ENCODE results near the gene SOHLH1. TPM values are rescaled to one million over a fixed set of nuclear protein-coding genes. Genes with fewer than 3 reads are reported as not detected.

Gene SOHLH1
- polyA plus RNA-seq, 3 donors from 2014 or later = not detected

GRCh38 chr9:135737840-135738521 is 38.7 kb upstream of the SOHLH1 start:
- Mint-ChIP-seq H3K27ac (no peak overlapping the region), H3K4me1 (no peaks in the 10 kb centered on the region), H3K9me3 (peaks cover 0 to 2% (median 0%) of the 10 kb centered on the region in 6 donors), H3K27me3 (ENCODE audit: low read depth in 3 of 3) (peaks cover 2 to 3% (median 2%) of the 10 kb centered on the region in 3 donors), H3K4me3 (no peak overlapping the region), H3K36me3 (no peaks in the 10 kb centered on the region)
- no peak for DNase-seq

- H3K4me1 Mint-ChIP-seq = no peaks in the 10 kb centered on the region
- H3K9me3 Mint-ChIP-seq = peaks cover 0 to 2% (median 0%) of the 10 kb centered on the region in 6 donors
- no peaks in the 10 kb centered on the region for H3K36me3 Mint-ChIP-seq
- peaks cover 2 to 6% (median 6%) of the 10 kb centered on the region in 3 donors for H3K27me3 Mint-ChIP-seq (ENCODE audit: low read depth in 3 of 3)
- no peak for DNase-seq
- H3K4me3 Mint-ChIP-seq = no peak overlapping the region
- H3K27ac Mint-ChIP-seq = no peak overlapping the region
These were observed 37.9 kb upstream of the SOHLH1 start for GRCh38 chr9:135736979-135737839.

DNA sequence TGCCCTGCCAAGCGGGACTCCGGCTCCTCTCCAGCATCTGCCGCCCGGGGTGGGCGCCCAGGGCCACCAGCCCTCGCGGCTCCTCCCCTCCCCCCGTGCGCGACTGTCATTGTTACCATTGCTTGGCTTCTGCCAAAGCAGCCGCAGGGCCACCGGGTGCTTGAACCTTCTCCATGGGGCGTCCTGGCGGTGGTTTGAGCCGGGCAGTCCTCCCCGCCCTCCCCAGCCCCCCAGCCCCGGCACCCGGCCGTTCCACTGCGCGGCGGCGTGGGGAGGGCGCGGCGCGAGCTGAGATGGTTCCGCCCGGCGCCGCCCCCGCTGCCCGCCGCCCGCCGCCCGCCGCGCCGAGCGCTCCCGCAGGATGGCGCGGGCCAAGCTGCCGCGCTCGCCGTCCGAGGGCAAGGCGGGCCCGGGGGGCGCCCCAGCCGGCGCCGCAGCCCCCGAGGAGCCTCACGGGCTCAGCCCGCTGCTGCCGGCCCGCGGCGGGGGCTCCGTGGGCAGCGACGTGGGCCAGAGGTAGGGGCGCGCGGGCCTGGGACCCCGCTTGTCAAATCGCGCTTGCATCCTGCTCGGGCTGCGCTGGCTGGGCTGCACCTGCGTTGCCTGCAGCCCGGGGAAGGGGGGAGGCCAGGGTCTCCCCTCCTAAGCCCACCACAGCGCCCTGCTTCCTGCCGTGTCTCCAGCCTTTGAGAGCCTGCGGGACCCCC is 37.1 kb upstream of the SOHLH1 start:
- Mint-ChIP-seq H3K27me3 (ENCODE audit: low read depth in 3 of 3) (peaks cover 2 to 8% (median 6%) of the 10 kb centered on the region in 3 donors), H3K4me1 (no peaks in the 10 kb centered on the region), H3K27ac (no peak overlapping the region), H3K4me3 (no peak overlapping the region), H3K36me3 (no peaks in the 10 kb centered on the region), H3K9me3 (peaks cover 0 to 3% (median 0%) of the 10 kb centered on the region in 6 donors)
- no peak for DNase-seq

DNA sequence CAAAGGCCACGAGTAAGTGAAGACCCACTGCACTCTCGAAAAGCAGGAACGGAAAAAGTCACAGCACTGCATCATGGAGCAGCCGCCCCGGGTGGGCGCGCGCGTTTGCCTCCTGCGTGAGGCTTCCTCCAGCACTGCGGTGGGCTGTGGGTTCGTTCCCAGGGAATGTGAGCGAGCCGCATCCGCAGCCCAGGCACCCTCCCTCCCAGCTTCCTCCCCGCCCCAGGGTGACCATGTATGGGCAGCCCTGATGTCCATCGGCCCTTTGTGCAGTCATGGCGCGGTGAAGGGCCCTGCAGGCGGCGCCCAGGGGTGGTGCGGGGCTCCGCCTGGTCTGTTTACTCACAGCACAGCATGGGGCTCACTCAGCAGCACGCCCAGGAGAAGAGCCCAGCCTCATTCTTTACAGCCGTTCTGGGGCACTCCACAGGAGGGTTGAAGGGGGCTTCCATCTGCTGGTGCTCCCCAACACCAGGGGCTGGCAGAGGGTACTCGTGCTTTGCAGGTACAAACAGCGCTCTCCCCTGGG is 35.4 kb upstream of the SOHLH1 start:
- Mint-ChIP-seq H3K4me1 (peaks cover 0 to 1% of the 10 kb centered on the region in 2 donors), H3K4me3 (no peak overlapping the region), H3K27ac (no peak overlapping the region), H3K36me3 (no peaks in the 10 kb centered on the region), H3K27me3 (ENCODE audit: low read depth in 3 of 3) (peaks cover 2 to 18% (median 7%) of the 10 kb centered on the region in 3 donors), H3K9me3 (peaks cover 0 to 3% (median 0%) of the 10 kb centered on the region in 6 donors)
- no peak for DNase-seq

- no peak overlapping the region for H3K4me3 Mint-ChIP-seq
- H3K27ac Mint-ChIP-seq = no peak overlapping the region
- H3K9me3 Mint-ChIP-seq = peaks cover 0 to 3% (median 0%) of the 10 kb centered on the region in 6 donors
- H3K36me3 Mint-ChIP-seq = no peaks in the 10 kb centered on the region
- H3K27me3 Mint-ChIP-seq (ENCODE audit: low read depth in 3 of 3) = peaks cover 0 to 21% (median 7%) of the 10 kb centered on the region in 3 donors
- peaks cover 0 to 1% of the 10 kb centered on the region in 2 donors for H3K4me1 Mint-ChIP-seq
- DNase-seq = no peak
These were observed 33.4 kb upstream of the SOHLH1 start for GRCh38 chr9:135732569-135733257.

DNA sequence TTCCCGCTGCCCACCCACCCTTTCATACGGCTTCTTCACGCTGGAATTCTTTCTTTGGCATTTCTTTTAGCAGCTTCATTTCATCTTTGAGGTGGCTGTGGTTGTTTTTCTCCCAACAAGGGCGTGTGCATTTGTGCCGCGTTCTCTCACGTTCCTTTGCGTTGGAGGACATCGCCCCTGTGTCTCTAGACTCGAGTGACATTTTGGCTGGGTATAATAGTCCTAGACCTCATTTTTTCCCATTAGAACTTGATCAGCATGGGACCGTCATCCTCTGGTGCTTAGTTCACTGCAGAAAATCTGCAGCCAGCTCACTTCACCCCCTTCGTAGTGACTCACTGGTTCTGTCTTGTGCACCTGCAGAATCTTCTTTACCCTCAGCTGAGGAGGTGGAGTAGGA is 32.2 kb upstream of the SOHLH1 start:
- peaks cover 0 to 21% (median 11%) of the 10 kb centered on the region in 3 donors for H3K27me3 Mint-ChIP-seq (ENCODE audit: low read depth in 3 of 3)
- peaks cover 0 to 1% of the 10 kb centered on the region in 2 donors for H3K4me1 Mint-ChIP-seq
- no peak overlapping the region for H3K27ac Mint-ChIP-seq
- H3K4me3 Mint-ChIP-seq = no peak overlapping the region
- DNase-seq = no peak
- H3K36me3 Mint-ChIP-seq = no peaks in the 10 kb centered on the region
- H3K9me3 Mint-ChIP-seq = peaks cover 0 to 3% (median 0%) of the 10 kb centered on the region in 6 donors

DNA sequence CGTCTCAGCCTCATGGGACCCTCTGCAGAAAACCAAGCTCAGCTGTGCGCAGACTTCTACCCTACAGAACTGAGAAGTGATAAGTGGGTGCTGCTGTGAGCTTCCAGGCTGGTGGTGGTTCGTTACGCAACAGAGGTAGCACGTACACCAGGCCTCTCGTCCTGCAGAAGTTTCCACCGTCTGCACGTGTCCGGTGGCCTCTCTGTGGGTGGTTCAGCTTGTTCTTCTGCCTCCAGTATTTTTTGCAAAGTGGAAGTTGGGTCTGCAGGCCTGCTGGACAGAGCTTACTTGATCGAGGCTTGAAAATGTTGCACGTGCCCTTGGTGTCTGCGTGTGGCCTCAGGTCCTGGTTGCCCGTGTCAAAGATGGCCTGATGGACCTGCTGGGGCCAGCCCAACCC is 30.2 kb upstream of the SOHLH1 start:
- DNase-seq = no peak
- H3K9me3 Mint-ChIP-seq = peaks cover 0 to 3% (median 0%) of the 10 kb centered on the region in 6 donors
- H3K27ac Mint-ChIP-seq = no peak overlapping the region
- H3K4me1 Mint-ChIP-seq = peaks cover 0 to 1% of the 10 kb centered on the region in 2 donors
- H3K4me3 Mint-ChIP-seq = no peak overlapping the region
- H3K27me3 Mint-ChIP-seq (ENCODE audit: low read depth in 3 of 3) = peaks cover 3 to 23% (median 11%) of the 10 kb centered on the region in 3 donors
- H3K36me3 Mint-ChIP-seq = no peaks in the 10 kb centered on the region

DNA sequence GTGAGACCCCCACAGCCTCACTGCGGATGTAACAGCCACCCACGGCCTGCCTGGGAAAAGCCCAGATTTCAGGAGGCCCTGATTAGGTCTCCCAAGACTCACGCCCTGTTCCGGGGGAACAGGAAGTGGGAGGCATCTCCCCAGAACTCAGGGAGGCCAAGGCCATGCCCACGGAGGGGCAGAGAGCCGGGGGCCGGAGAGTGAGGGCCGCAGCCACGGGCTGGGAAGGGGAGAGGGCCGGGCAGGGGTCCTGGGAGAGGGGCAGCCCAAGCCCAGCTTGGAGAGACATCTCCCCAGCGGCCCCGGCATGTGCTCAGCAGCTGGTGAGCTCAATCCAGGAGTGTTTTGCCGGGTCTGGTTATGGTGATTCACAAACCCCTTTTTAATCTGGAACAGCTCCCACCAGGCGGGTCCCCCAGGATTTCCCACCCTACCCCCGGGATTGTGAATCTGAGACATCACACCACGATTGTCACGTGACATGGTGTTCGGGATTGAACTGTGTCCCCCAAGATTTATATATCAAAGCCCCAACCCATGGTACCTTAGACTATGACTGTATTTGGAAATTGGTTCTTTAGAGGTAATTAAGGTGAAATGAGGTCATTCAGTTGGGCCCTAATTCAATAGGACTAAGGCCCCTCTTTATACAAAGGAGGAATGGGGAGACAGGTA is 29.3 kb upstream of the SOHLH1 start:
- peaks cover 0 to 1% of the 10 kb centered on the region in 2 donors for H3K4me1 Mint-ChIP-seq
- H3K27ac Mint-ChIP-seq = no peak overlapping the region
- peaks cover 3 to 21% (median 11%) of the 10 kb centered on the region in 3 donors for H3K27me3 Mint-ChIP-seq (ENCODE audit: low read depth in 3 of 3)
- no peaks in the 10 kb centered on the region for H3K36me3 Mint-ChIP-seq
- H3K9me3 Mint-ChIP-seq = peaks cover 0 to 2% (median 0%) of the 10 kb centered on the region in 6 donors
- H3K4me3 Mint-ChIP-seq = no peak overlapping the region
- DNase-seq = no peak

DNA sequence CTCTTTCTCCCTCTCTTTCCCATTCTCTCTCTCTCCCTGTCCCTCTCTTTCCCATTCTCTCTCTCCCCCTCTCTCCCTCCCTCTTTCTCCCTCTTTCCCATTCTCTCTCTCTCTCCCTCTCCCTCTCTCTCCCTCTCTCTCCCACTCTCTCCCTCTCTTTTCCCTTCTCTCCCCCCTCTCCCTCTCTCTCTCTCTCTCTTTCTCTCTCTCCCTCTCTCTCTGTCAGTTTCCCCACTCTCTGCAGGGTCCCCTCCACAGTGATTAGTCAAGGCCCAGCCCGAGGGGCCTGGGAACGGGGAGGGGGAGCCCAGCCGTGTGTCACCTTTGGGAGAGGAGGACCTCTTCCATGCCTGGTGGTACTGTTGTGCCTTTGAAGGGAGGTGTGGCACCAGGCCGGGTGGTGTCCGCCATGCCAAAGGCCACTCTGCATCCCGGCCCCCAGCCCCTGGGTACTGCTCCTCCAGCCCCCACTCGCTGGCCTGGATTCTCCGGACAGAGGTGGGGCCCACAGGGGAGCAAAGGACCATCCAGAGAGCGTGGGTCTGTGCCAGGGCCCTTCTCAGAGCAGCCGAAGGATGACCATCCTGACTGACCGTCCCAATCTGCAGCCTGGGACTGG is 28.1 kb upstream of the SOHLH1 start:
- no peaks in the 10 kb centered on the region for H3K36me3 Mint-ChIP-seq
- H3K4me3 Mint-ChIP-seq = no peak overlapping the region
- no peak for DNase-seq
- peaks cover 0 to 1% of the 10 kb centered on the region in 2 donors for H3K4me1 Mint-ChIP-seq
- peaks cover 3 to 18% (median 8%) of the 10 kb centered on the region in 3 donors for H3K27me3 Mint-ChIP-seq (ENCODE audit: low read depth in 3 of 3)
- no peak overlapping the region for H3K27ac Mint-ChIP-seq
- H3K9me3 Mint-ChIP-seq = peaks cover 0 to 2% (median 0%) of the 10 kb centered on the region in 6 donors

DNA sequence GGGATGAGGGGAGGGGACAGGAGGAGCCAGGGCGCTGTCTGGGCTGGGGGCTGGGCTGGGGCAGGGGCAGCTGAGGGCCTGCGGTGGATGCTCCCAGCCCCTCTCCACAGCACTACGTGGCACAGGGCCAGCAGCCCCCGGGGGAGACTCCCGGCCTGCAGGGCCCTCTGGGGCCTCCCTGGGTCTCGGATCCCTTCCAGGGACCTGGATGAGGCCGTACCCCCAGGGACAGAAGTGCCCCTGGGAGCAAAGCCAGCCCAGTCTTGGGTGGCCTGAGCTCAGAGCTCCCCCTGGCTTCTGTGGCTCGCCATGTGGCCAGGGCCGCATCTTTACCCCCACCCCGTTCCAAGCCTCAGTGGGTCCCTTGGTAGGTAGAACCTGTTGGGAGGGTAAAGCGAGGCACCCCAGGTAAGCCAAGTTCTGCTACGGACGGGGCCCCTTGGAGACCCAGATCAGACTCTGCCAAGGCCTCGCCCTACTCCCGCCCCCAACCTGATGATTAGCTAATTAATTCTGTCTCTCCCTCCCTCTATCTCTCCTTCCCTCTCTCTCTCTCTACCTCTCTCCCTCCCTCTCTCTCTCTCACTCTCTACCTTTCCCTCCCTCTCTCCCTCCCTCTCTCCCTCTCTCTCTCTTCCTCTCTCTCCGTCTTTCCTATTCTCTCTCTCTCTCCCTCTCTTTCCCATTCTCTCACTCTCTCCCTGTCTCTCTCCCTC is 27.0 kb upstream of the SOHLH1 start:
- Mint-ChIP-seq H3K36me3 (no peaks in the 10 kb centered on the region), H3K4me1 (peaks cover 0 to 1% of the 10 kb centered on the region in 2 donors), H3K27ac (no peak overlapping the region), H3K27me3 (ENCODE audit: low read depth in 3 of 3) (peaks cover 3 to 13% (median 6%) of the 10 kb centered on the region in 3 donors), H3K4me3 (no peak overlapping the region), H3K9me3 (peaks cover 0 to 2% (median 0%) of the 10 kb centered on the region in 6 donors)
- no peak for DNase-seq

DNA sequence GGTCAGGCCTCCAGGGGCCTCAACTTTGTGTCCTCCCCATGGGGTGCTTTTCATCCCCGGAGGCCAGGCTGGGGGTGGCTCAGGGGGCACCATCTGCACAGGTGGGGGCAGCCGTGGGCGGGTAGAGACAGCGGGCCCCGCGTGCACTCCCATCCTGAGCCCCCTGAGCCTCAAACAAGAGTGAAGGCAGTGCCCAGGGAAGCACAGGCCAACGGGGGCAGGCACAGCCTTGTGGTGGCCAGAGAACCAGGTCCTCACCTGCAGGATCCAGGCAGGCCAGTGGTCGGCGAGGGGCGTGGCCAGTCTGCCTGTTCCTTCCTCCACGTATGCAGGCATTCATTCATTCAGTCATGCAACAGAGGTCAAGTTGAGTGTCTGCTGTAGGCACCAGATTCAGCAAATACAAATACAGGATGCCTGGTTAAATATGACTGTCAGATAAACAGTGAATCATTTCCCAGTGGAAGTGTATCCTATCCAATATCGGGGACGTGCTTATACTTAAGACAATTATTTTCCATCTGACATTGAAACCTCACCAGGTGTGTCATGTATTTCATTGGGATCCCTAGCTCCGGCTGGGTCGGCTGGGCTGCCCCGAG is 25.0 kb upstream of the SOHLH1 start:
- Mint-ChIP-seq H3K27ac (no peak overlapping the region), H3K36me3 (no peaks in the 10 kb centered on the region), H3K9me3 (no peaks in the 10 kb centered on the region), H3K4me3 (no peak overlapping the region), H3K27me3 (ENCODE audit: low read depth in 3 of 3) (peaks cover 3 to 5% (median 3%) of the 10 kb centered on the region in 3 donors), H3K4me1 (no peaks in the 10 kb centered on the region)
- DNase-seq = no peak
